ENCODE data around the gene ZSCAN21.

ZSCAN21 gene

GRCh38 chr7:100079024-100079560 is 29.5 kb downstream of the ZSCAN21 start:
- WGBS: 95% methylated on average over 7 of the region's 7 CpGs
- H3K9me3 ChIP-seq (ENCODE audit: insufficient read depth, low read depth, low read length): peaks cover 24% of the 10 kb centered on the region; the same call in 1 of the 2 replicates
- H3K4me3 ChIP-seq (ENCODE audit: low read length): peak overlapping the region; percentile 100; the same call in 1 of the 2 replicates
- peaks cover 4% of the 10 kb centered on the region for H3K4me1 ChIP-seq (ENCODE audit: insufficient read depth, low read length)
- no peak overlapping the region for H3K27ac ChIP-seq (ENCODE audit: low read depth, low read length)
- H3K27me3 ChIP-seq (ENCODE audit: insufficient read depth, low read length): no peaks in the 10 kb centered on the region
- H3K36me3 ChIP-seq (ENCODE audit: insufficient read depth, low read length): peaks cover 57% of the 10 kb centered on the region
- no peak overlapping the region for H3K9ac ChIP-seq (ENCODE audit: low read depth, low read length)

GRCh38 chr7:100080907-100081534 is 31.4 kb downstream of the ZSCAN21 start:
- H3K4me3 ChIP-seq (ENCODE audit: low read length): peak overlapping the region; percentile 100
- peak overlapping the region; percentile 88 for H3K27ac ChIP-seq (ENCODE audit: low read depth, low read length)
- H3K36me3 ChIP-seq (ENCODE audit: insufficient read depth, low read length): peaks cover 38% of the 10 kb centered on the region
- H3K9ac ChIP-seq (ENCODE audit: low read depth, low read length): peak overlapping the region; percentile 98
- H3K4me1 ChIP-seq (ENCODE audit: insufficient read depth, low read length): peaks cover 4% of the 10 kb centered on the region
- 2% methylated on average over 31 of the region's 34 CpGs for WGBS
- no peaks in the 10 kb centered on the region for H3K27me3 ChIP-seq (ENCODE audit: insufficient read depth, low read length)
- H3K9me3 ChIP-seq (ENCODE audit: insufficient read depth, low read depth, low read length): peaks cover 5% of the 10 kb centered on the region; the same call in 1 of the 2 replicates

GRCh38 chr7:100081535-100082102 is 32.0 kb downstream of the ZSCAN21 start, which contains the start of gene ZNF3:
ZNF3 (minus strand) TSS chr7:100081723; CDS start chr7:100077357, 4,366 bp downstream.
- Histone ChIP-seq H3K4me3 (ENCODE audit: low read length) (peak within 1 kb of the TSS; percentile 100), H3K27ac (ENCODE audit: low read depth, low read length) (peak within 1 kb of the TSS; percentile 88), H3K9ac (ENCODE audit: low read depth, low read length) (peak within 1 kb of the TSS; percentile 98), H3K4me1 (ENCODE audit: insufficient read depth, low read length) (peaks cover 4% of the 10 kb centered on the region), H3K9me3 (ENCODE audit: insufficient read depth, low read depth, low read length) (peaks cover 4% of the 10 kb centered on the region; the same call in 1 of the 2 replicates), H3K36me3 (ENCODE audit: insufficient read depth, low read length) (peaks cover 32% of the 10 kb centered on the region), H3K27me3 (ENCODE audit: insufficient read depth, low read length) (no peaks in the 10 kb centered on the region)
- under 1% methylated on average over 55 of the region's 55 CpGs for WGBS

- peak overlapping the region; percentile 100; the same call in 1 of the 2 replicates for H3K4me3 ChIP-seq (ENCODE audit: low read length)
- peaks cover 4% of the 10 kb centered on the region for H3K4me1 ChIP-seq (ENCODE audit: insufficient read depth, low read length)
- H3K9ac ChIP-seq (ENCODE audit: low read depth, low read length): no peak overlapping the region
- peaks cover 22% of the 10 kb centered on the region for H3K36me3 ChIP-seq (ENCODE audit: insufficient read depth, low read length)
- H3K27me3 ChIP-seq (ENCODE audit: insufficient read depth, low read length): no peaks in the 10 kb centered on the region
- 81% methylated on average over 4 of the region's 4 CpGs for WGBS
- peak overlapping the region; percentile 80; the same call in 1 of the 2 replicates for H3K27ac ChIP-seq (ENCODE audit: low read depth, low read length)
- no peaks in the 10 kb centered on the region for H3K9me3 ChIP-seq (ENCODE audit: insufficient read depth, low read depth, low read length)
Measured at GRCh38 chr7:100082978-100083377, 33.4 kb downstream of the ZSCAN21 start.

- Histone ChIP-seq H3K36me3 (ENCODE audit: insufficient read depth, low read length) (peaks cover 4% of the 10 kb centered on the region), H3K27ac (ENCODE audit: low read depth, low read length) (no peak overlapping the region), H3K27me3 (ENCODE audit: insufficient read depth, low read length) (no peaks in the 10 kb centered on the region), H3K4me3 (ENCODE audit: low read length) (no peak overlapping the region), H3K9ac (ENCODE audit: low read depth, low read length) (no peak overlapping the region), H3K4me1 (ENCODE audit: insufficient read depth, low read length) (peaks cover 4% of the 10 kb centered on the region), H3K9me3 (ENCODE audit: insufficient read depth, low read depth, low read length) (no peaks in the 10 kb centered on the region)
- 90% methylated on average over 3 of the region's 3 CpGs for WGBS
Measured at GRCh38 chr7:100085515-100085914, 35.9 kb downstream of the ZSCAN21 start.

GRCh38 chr7:100087055-100087750 is 37.6 kb downstream of the ZSCAN21 start:
- Histone ChIP-seq H3K4me3 (ENCODE audit: low read length) (no peak overlapping the region), H3K27ac (ENCODE audit: low read depth, low read length) (peak overlapping the region; percentile 50; the same call in 1 of the 2 replicates), H3K36me3 (ENCODE audit: insufficient read depth, low read length) (peaks cover 20% of the 10 kb centered on the region), H3K4me1 (ENCODE audit: insufficient read depth, low read length) (peaks cover 4% of the 10 kb centered on the region), H3K9ac (ENCODE audit: low read depth, low read length) (no peak overlapping the region), H3K27me3 (ENCODE audit: insufficient read depth, low read length) (no peaks in the 10 kb centered on the region), H3K9me3 (ENCODE audit: insufficient read depth, low read depth, low read length) (no peaks in the 10 kb centered on the region)
- WGBS: 83% methylated on average over 9 of the region's 10 CpGs

GRCh38 chr7:100088095-100088620 is 38.6 kb downstream of the ZSCAN21 start:
- H3K4me1 ChIP-seq (ENCODE audit: insufficient read depth, low read length): no peaks in the 10 kb centered on the region; the same call in 1 of the 2 replicates
- no peaks in the 10 kb centered on the region for H3K9me3 ChIP-seq (ENCODE audit: insufficient read depth, low read depth, low read length)
- H3K36me3 ChIP-seq (ENCODE audit: insufficient read depth, low read length): peaks cover 30% of the 10 kb centered on the region
- H3K4me3 ChIP-seq (ENCODE audit: low read length): peak overlapping the region; percentile 98
- WGBS: 86% methylated on average over 11 of the region's 11 CpGs
- peak overlapping the region; percentile 86 for H3K27ac ChIP-seq (ENCODE audit: low read depth, low read length)
- no peaks in the 10 kb centered on the region for H3K27me3 ChIP-seq (ENCODE audit: insufficient read depth, low read length)
- peak overlapping the region; percentile 97 for H3K9ac ChIP-seq (ENCODE audit: low read depth, low read length)

GRCh38 chr7:100088621-100089457 is 39.3 kb downstream of the ZSCAN21 start, which contains the start of gene COPS6:
COPS6 (plus strand) TSS chr7:100088969; CDS start chr7:100088991, 22 bp downstream.
- Histone ChIP-seq H3K36me3 (ENCODE audit: insufficient read depth, low read length) (peaks cover 37% of the 10 kb centered on the region), H3K27ac (ENCODE audit: low read depth, low read length) (peak within 1 kb of the TSS; percentile 86), H3K4me3 (ENCODE audit: low read length) (peak within 1 kb of the TSS; percentile 98), H3K27me3 (ENCODE audit: insufficient read depth, low read length) (no peaks in the 10 kb centered on the region), H3K4me1 (ENCODE audit: insufficient read depth, low read length) (no peaks in the 10 kb centered on the region), H3K9ac (ENCODE audit: low read depth, low read length) (peak within 1 kb of the TSS; percentile 97), H3K9me3 (ENCODE audit: insufficient read depth, low read depth, low read length) (no peaks in the 10 kb centered on the region)
- WGBS: 1% methylated on average over 68 of the region's 68 CpGs

GRCh38 chr7:100089458-100090196 is 40.1 kb downstream of the ZSCAN21 start:
- Histone ChIP-seq H3K9ac (ENCODE audit: low read depth, low read length) (peak overlapping the region; percentile 97), H3K9me3 (ENCODE audit: insufficient read depth, low read depth, low read length) (no peaks in the 10 kb centered on the region), H3K4me3 (ENCODE audit: low read length) (peak overlapping the region; percentile 98), H3K27ac (ENCODE audit: low read depth, low read length) (peak overlapping the region; percentile 86; the same call in 1 of the 2 replicates), H3K36me3 (ENCODE audit: insufficient read depth, low read length) (peaks cover 45% of the 10 kb centered on the region), H3K27me3 (ENCODE audit: insufficient read depth, low read length) (no peaks in the 10 kb centered on the region), H3K4me1 (ENCODE audit: insufficient read depth, low read length) (no peaks in the 10 kb centered on the region)
- 43% methylated on average over 7 of the region's 7 CpGs for WGBS
